ENCODE data around the gene RNF123. TPM values are rescaled to one million over a fixed set of nuclear protein-coding genes. Genes with fewer than 3 reads are reported as not detected.

The RNF123 gene
- polyA plus RNA-seq, 1 of the 3 experiments (the other 2 are of a cell fraction) = 48.1 TPM

GRCh38 chr3:49654955-49655556 is 34.3 kb upstream of the RNF123 start:
- H3K4me2 ChIP-seq = no peak overlapping the region
- no peaks in the 10 kb centered on the region for H3K36me3 ChIP-seq (replicated peaks in 1 of 2; ENCODE audit: control insufficient read depth in 1 of 2, insufficient read depth in 2 of 2, low read length in 1 of 2)
- no peak overlapping the region for H2AFZ ChIP-seq (ENCODE audit: low read depth)
- no peaks in the 10 kb centered on the region for H3K79me2 ChIP-seq (ENCODE audit: insufficient read depth)
- no peak overlapping the region for H3K9ac ChIP-seq
- WGBS (ENCODE audit: low lambda C conversion rate) = no CpG with 5 or more reads among the region's 10 CpGs
- CTCF ChIA-PET = interaction anchor here (0.6 to 2.2 kb wide), 2 partner anchors 17 to 115 kb away, joined by 3 to 10 read pairs; no protein-coding TSS in a partner anchor
- H3K4me1 ChIP-seq (ENCODE audit: control insufficient read depth in 1 of 2, insufficient read depth in 2 of 2, low read depth in 1 of 2, low read length in 1 of 2) = no peaks in the 10 kb centered on the region
- no peak overlapping the region for H3K27ac ChIP-seq (ENCODE audit: low read depth in 2 of 2, low read length in 1 of 2)
- H3K27me3 ChIP-seq (ENCODE audit: insufficient read depth) = no peaks in the 10 kb centered on the region
- no peak for TF ChIP-seq MEF2A (IDR thresholded peaks at IDR 0.05; ENCODE audit: borderline replicate concordance, low read depth)
- TF ChIP-seq RAD21 (IDR thresholded peaks at IDR 0.05; ENCODE audit: low read length) = no peak
- TF ChIP-seq MXI1 (IDR thresholded peaks at IDR 0.05; ENCODE audit: low read depth, low read length) = no peak
- no peak for TF ChIP-seq USF2 (IDR thresholded peaks at IDR 0.05; ENCODE audit: borderline replicate concordance, low read depth, low read length)
- TF ChIP-seq SIN3A (IDR thresholded peaks at IDR 0.05; ENCODE audit: borderline replicate concordance, low read depth, low read length) = no peak
- TF ChIP-seq FOXJ3 (CRISPR knock-in tag; IDR thresholded peaks at IDR 0.05) = no peak
- TF ChIP-seq TCF12 (IDR thresholded peaks at IDR 0.05) = no peak
- no peak for TF ChIP-seq JUND (IDR thresholded peaks at IDR 0.05)
- TF ChIP-seq GABPA (IDR thresholded peaks at IDR 0.05; ENCODE audit: low read depth) = no peak
- TF ChIP-seq EP300 (IDR thresholded peaks at IDR 0.05; ENCODE audit: borderline replicate concordance in 1 of 2, low read depth in 1 of 2, low read length in 1 of 2) = no peak
- no peak for TF ChIP-seq TEAD4 (IDR thresholded peaks at IDR 0.05; ENCODE audit: borderline replicate concordance, insufficient read depth)
- TF ChIP-seq, protein P1, sequence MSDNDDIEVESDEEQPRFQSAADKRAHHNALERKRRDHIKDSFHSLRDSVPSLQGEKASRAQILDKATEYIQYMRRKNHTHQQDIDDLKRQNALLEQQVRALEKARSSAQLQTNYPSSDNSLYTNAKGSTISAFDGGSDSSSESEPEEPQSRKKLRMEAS (IDR thresholded peaks at IDR 0.05; ENCODE audit: low read depth) = no peak
- TF ChIP-seq FOSL2 (IDR thresholded peaks at IDR 0.05; ENCODE audit: borderline replicate concordance, low read depth) = no peak
- H3K9me3 ChIP-seq = no peaks in the 10 kb centered on the region
- POLR2A ChIA-PET = interaction anchor here (0.8 kb wide), 1 partner anchor 11 kb away, joined by 3 read pairs; no protein-coding TSS in a partner anchor
- H4K20me1 ChIP-seq (ENCODE audit: insufficient read depth) = no peaks in the 10 kb centered on the region
- H3F3A ChIP-seq (replicated peaks; ENCODE audit: insufficient read depth) = no peaks in the 10 kb centered on the region
- no peaks in the 10 kb centered on the region for H3K9me2 ChIP-seq
- no peak overlapping the region for H3K4me3 ChIP-seq (ENCODE audit: low read depth in 2 of 2, low read length in 1 of 2)
- no peak for DNase-seq

DNA sequence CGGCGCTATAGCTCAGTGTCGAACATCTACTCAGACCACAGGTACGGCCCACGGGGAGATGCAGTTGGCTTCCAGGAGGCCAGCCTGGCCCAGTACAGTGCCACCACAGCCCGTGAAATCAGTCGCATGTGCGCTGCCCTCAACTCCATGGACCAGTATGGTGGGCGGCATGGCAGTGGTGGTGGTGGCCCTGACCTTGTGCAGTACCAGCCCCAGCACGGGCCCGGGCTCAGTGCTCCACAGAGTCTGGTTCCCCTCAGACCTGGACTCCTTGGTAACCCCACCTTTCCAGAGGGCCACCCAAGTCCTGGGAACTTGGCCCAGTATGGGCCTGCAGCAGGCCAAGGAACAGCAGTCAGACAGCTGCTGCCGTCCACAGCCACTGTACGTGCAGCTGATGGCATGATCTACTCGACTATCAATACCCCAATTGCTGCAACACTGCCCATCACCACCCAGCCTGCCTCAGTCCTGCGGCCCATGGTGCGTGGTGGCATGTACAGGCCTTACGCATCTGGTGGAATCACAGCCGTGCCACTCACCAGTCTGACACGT is 33.5 kb upstream of the RNF123 start:
- Histone ChIP-seq H3K4me1 (ENCODE audit: control insufficient read depth in 1 of 2, insufficient read depth in 2 of 2, low read depth in 1 of 2, low read length in 1 of 2) (no peaks in the 10 kb centered on the region), H3K79me2 (ENCODE audit: insufficient read depth) (no peaks in the 10 kb centered on the region), H3K9ac (no peak overlapping the region), H3K27ac (ENCODE audit: low read depth in 2 of 2, low read length in 1 of 2) (no peak overlapping the region), H3F3A (replicated peaks; ENCODE audit: insufficient read depth) (no peaks in the 10 kb centered on the region), H3K9me2 (no peaks in the 10 kb centered on the region), H3K4me3 (ENCODE audit: low read depth in 2 of 2, low read length in 1 of 2) (no peak overlapping the region), H3K36me3 (replicated peaks in 1 of 2; ENCODE audit: control insufficient read depth in 1 of 2, insufficient read depth in 2 of 2, low read length in 1 of 2) (no peaks in the 10 kb centered on the region), H3K4me2 (no peak overlapping the region), H2AFZ (ENCODE audit: low read depth) (no peak overlapping the region), H4K20me1 (ENCODE audit: insufficient read depth) (no peaks in the 10 kb centered on the region), H3K9me3 (no peaks in the 10 kb centered on the region), H3K27me3 (ENCODE audit: insufficient read depth) (no peaks in the 10 kb centered on the region)
- DNase-seq = no peak
- CTCF ChIA-PET = interaction anchor here (0.6 to 2.2 kb wide), 2 partner anchors 18 to 116 kb away, joined by 3 to 10 read pairs; no protein-coding TSS in a partner anchor
- POLR2A ChIA-PET = interaction anchor here (0.6 to 0.8 kb wide), 2 partner anchors 10 to 16 kb away, joined by 3 to 4 read pairs; no protein-coding TSS in a partner anchor
- no CpG with 5 or more reads among the region's 19 CpGs for WGBS (ENCODE audit: low lambda C conversion rate)
- TF ChIP-seq PBX3 (IDR thresholded peaks at IDR 0.05) (no peak), FOXM1 (IDR thresholded peaks at IDR 0.05; ENCODE audit: low read depth) (no peak), RCOR1 (IDR thresholded peaks at IDR 0.05; ENCODE audit: low read length) (no peak), NRF1 (IDR thresholded peaks at IDR 0.05; ENCODE audit: low read depth, low read length) (no peak), EP300 (IDR thresholded peaks at IDR 0.05; ENCODE audit: borderline replicate concordance in 1 of 2, low read depth in 1 of 2, low read length in 1 of 2) (no peak), TEAD4 (IDR thresholded peaks at IDR 0.05; ENCODE audit: borderline replicate concordance, insufficient read depth) (no peak), JUND (IDR thresholded peaks at IDR 0.05) (no peak)

All from SK-N-SH (cell line).